ENCODE data around the gene CHCHD10.

CHCHD10 gene

DNA sequence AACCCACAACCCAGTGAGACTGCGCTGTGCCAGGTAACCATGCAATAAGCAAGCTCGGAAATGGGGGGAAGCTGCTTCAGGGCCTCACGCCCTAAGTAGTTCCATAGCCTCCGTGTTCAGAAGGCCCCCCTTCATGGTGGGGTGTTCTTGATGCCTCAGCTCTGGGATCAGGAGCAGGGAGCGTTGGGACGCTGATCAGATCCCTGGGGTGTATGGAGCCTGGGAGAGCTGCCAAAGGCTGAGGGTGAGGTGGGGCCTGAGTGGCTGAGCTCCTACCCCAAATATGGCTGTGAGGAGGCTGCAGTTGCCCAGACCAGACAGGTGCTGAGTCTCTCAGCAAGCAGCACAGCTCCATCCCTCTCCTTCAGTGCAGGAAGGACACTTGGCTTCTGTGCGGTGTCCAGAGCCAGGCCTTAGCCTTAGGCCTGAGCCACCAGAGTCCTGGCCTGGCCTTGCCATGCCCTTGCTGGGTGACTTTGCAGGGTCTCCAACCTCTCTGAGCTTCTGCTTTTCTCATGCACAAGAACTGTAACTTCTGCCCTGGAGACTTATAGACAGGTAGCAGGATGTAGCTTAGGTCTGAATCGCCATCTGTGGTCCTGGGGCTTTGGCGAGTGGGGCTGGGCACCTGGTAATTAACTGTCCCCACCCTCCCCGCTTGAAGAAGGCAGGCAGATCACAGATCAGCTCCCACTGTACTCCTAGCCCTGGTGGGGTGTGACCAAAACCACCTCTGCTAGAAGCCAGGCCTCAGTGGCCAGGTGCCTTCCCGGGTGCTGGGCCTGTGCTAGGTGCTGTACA is 10.2 kb upstream of the CHCHD10 start:
- Histone ChIP-seq H3K27ac (ENCODE audit: low read depth, low read length) (peak overlapping the region; percentile 67), H3K27me3 (ENCODE audit: control insufficient read depth in 1 of 2, insufficient read depth in 2 of 2, low read length in 2 of 2) (no peaks in the 10 kb centered on the region), H3K4me3 (ENCODE audit: low read depth in 1 of 2, low read length in 2 of 2) (no peak overlapping the region), H3K9me3 (ENCODE audit: low read length) (no peaks in the 10 kb centered on the region), H3K9ac (ENCODE audit: low read length) (peak overlapping the region; percentile 2), H3K36me3 (ENCODE audit: insufficient read depth, low read length) (peaks cover 6% of the 10 kb centered on the region), H3K4me1 (ENCODE audit: insufficient read depth, low read length) (peaks cover 35% of the 10 kb centered on the region)

DNA sequence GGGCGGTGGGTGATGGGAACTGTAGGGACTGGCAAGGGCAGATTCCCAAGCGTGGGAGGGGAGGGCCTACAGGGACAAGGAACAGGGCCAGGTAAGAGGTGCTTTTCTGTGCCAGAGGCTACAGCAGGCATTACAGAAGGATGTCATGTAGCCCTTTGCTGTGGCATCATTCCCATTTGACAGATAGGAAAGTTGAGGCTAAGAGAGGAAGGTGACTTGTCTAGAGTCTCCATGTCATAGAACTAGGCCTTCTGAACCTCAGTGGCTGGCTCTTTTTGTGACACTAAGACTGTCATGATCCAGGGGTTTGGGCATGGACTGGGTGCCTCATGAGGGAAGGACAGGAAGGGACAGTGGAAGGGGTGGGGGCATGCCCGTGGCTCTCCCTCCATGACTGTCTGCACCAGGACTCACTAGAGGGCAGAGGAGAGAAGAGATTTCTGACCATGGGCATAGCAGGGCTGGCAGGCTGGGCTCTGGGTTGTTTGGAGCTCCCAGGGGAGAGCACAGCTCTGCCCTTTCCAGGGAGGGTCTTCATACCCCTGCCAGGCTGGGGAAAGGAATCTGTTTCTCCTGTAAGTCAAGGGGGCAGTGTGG is 8.1 kb upstream of the CHCHD10 start:
- H3K27ac ChIP-seq (ENCODE audit: low read depth, low read length) = no peak overlapping the region
- no peaks in the 10 kb centered on the region for H3K9me3 ChIP-seq (ENCODE audit: low read length)
- no peaks in the 10 kb centered on the region for H3K36me3 ChIP-seq (ENCODE audit: insufficient read depth, low read length)
- H3K4me1 ChIP-seq (ENCODE audit: insufficient read depth, low read length) = peaks cover 35% of the 10 kb centered on the region
- no peak overlapping the region for H3K9ac ChIP-seq (ENCODE audit: low read length)
- no peaks in the 10 kb centered on the region for H3K27me3 ChIP-seq (ENCODE audit: control insufficient read depth in 1 of 2, insufficient read depth in 2 of 2, low read length in 2 of 2)
- no peak overlapping the region for H3K4me3 ChIP-seq (ENCODE audit: low read depth in 1 of 2, low read length in 2 of 2)

DNA sequence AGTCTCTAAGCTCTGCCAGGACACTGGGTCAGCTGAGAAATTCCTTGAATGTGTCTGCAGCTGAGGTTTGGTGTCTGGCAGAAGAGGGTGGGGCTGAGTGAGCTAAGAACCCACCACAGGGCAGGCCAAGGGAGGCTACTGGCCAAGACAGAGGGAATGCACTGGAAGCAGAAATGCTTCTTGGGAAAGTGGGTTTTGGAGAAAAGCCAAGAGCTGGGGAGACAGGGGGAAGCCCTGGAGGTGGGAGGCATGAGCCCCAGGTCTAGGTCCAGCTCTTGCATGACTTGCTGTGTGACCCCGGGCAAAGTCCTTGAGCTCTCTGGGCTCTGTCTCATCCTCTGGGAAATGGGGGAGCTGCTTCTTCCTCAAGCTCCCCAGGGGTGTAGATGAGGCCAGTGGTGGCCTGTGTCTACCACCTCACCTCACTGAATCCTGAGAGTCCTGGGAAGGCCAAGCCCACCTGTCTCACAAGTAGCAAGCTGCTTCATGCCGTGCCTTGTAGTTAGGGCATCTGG is 7.2 kb upstream of the CHCHD10 start:
- no peak overlapping the region for H3K9ac ChIP-seq (ENCODE audit: low read length)
- no peak overlapping the region for H3K4me3 ChIP-seq (ENCODE audit: low read depth in 1 of 2, low read length in 2 of 2)
- no peak overlapping the region for H3K27ac ChIP-seq (ENCODE audit: low read depth, low read length)
- no peaks in the 10 kb centered on the region for H3K36me3 ChIP-seq (ENCODE audit: insufficient read depth, low read length)
- H3K4me1 ChIP-seq (ENCODE audit: insufficient read depth, low read length) = peaks cover 35% of the 10 kb centered on the region
- H3K9me3 ChIP-seq (ENCODE audit: low read length) = no peaks in the 10 kb centered on the region
- no peaks in the 10 kb centered on the region for H3K27me3 ChIP-seq (ENCODE audit: control insufficient read depth in 1 of 2, insufficient read depth in 2 of 2, low read length in 2 of 2)

DNA sequence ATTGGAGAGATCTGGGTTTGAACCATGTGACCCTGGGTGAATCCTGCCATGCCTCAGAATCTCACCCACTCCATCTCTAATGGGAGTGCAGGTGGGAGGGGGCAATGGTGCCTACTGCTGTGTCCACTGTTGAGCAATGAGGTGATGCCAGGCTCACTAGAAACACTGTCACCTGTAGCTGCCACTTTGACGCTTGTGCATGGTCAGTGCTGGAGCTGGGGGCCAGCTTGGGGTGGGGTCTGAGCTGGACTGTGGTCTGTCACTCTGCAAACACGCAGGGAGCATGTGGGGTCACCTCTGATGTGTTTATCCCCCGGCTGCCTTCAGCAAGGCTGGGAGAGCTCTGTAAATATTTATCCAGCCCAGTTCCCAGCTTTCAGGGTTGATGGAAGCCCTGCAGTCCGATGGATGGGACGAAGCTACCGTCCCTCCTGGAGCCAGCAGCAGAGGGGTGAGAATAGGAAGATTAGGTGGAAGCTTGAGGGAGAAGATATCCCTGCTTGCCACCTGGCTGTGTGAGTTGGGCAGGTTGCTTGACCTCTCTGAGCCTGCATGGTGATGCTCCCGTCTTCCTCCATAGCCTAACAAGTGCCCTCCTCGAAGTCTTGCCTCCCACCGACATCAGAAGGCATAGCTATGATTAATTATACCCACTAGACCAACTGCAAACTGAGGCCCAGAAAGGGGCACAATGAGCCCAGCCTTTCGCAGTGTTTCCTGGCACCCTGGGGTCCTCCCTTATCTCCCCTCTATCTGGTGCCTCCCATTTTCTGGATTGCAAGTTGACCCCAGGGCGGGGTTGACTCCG is 6.5 kb upstream of the CHCHD10 start:
- no peaks in the 10 kb centered on the region for H3K36me3 ChIP-seq (ENCODE audit: insufficient read depth, low read length)
- no peaks in the 10 kb centered on the region for H3K27me3 ChIP-seq (ENCODE audit: control insufficient read depth in 1 of 2, insufficient read depth in 2 of 2, low read length in 2 of 2)
- H3K9ac ChIP-seq (ENCODE audit: low read length) = no peak overlapping the region
- peaks cover 38% of the 10 kb centered on the region for H3K4me1 ChIP-seq (ENCODE audit: insufficient read depth, low read length)
- no peak overlapping the region for H3K27ac ChIP-seq (ENCODE audit: low read depth, low read length)
- H3K4me3 ChIP-seq (ENCODE audit: low read depth in 1 of 2, low read length in 2 of 2) = no peak overlapping the region
- no peaks in the 10 kb centered on the region for H3K9me3 ChIP-seq (ENCODE audit: low read length)

DNA sequence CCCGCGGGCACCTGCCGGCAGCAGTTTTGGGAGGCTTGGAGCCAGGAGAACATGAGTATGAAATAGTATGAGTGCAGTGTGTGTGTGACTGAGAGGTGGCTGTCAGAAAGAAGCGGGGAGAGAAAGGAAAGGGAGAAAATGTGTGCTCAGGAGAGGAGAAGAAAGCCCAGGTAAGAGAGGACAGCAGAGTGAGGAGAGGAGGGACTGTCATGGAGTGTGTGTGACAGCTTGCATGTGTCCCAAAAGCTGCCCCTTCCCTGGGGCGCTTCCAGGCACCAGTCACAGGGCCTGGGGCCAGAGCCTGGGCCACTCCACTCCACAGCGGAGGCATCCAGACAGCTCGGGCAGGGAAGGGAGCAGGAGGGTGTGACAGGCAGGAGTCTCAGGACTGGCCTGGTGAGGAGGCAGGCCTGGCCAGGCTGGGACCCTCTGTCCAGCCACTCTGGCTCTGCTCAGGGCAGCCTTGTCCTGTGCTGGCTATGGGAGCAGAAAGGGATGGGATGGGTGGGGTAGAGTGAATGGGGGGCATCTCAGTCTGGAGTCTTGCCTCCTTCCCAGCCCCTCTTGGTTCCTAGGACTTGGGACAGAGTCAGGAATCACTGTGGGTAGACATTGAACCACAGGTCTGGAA is 5.8 kb upstream of the CHCHD10 start:
- H3K27me3 ChIP-seq (ENCODE audit: control insufficient read depth in 1 of 2, insufficient read depth in 2 of 2, low read length in 2 of 2) = no peaks in the 10 kb centered on the region
- no peaks in the 10 kb centered on the region for H3K9me3 ChIP-seq (ENCODE audit: low read length)
- peaks cover 45% of the 10 kb centered on the region for H3K4me1 ChIP-seq (ENCODE audit: insufficient read depth, low read length)
- H3K9ac ChIP-seq (ENCODE audit: low read length) = peak overlapping the region; percentile 61
- no peaks in the 10 kb centered on the region for H3K36me3 ChIP-seq (ENCODE audit: insufficient read depth, low read length)
- H3K4me3 ChIP-seq (ENCODE audit: low read depth in 1 of 2, low read length in 2 of 2) = peak overlapping the region; percentile 9 to 66
- H3K27ac ChIP-seq (ENCODE audit: low read depth, low read length) = no peak overlapping the region

DNA sequence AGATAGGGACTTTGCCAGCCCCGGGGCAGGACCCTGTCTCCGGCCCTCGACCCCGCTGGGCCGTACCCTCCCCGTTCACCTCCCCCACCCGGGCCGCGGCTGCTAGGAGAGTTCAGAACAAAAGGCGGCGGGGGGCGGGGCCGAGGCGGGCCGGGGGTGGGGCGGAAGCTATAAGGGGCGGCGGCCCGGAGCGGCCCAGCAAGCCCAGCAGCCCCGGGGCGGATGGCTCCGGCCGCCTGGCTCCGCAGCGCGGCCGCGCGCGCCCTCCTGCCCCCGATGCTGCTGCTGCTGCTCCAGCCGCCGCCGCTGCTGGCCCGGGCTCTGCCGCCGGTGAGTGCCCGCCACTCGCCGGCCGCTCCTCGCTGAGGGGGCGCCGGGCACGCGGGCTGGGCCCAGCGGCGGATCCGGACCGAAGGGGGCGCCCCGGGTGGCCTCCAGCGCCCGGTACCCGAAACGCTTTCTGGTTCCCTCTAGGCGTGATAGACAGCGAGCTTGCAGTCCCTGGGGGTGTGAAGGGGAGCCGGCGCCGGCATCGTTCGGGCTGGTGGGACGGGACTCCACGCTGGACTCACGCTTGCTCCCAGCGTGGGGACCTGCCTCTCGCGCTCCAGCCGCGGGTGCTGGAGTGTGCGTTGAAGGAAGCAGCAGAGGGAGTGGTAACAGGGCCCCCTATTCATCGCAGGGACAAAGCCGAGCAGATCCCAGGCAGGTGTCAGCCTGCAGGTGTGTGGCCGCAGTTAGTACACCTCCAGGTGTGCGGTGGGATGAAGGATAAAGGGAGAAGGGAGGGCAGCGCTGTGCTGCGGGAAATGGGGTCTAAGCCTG is 5.1 kb upstream of the CHCHD10 start, which contains the start of gene MMP11:
Gene MMP11 (plus strand): TSS at position 201 of the 825 bp plus-strand sequence. CDS start 22 bp downstream, at position 223.
- peak within 1 kb of the TSS; percentile 66 to 88 for H3K4me3 ChIP-seq (ENCODE audit: low read depth in 1 of 2, low read length in 2 of 2)
- H3K27ac ChIP-seq (ENCODE audit: low read depth, low read length) = peak within 1 kb of the TSS; percentile 68
- peak within 1 kb of the TSS; percentile 61 for H3K9ac ChIP-seq (ENCODE audit: low read length)
- H3K27me3 ChIP-seq (ENCODE audit: control insufficient read depth in 1 of 2, insufficient read depth in 2 of 2, low read length in 2 of 2) = no peaks in the 10 kb centered on the region
- H3K9me3 ChIP-seq (ENCODE audit: low read length) = no peaks in the 10 kb centered on the region
- no peaks in the 10 kb centered on the region for H3K36me3 ChIP-seq (ENCODE audit: insufficient read depth, low read length)
- H3K4me1 ChIP-seq (ENCODE audit: insufficient read depth, low read length) = peaks cover 42% of the 10 kb centered on the region

DNA sequence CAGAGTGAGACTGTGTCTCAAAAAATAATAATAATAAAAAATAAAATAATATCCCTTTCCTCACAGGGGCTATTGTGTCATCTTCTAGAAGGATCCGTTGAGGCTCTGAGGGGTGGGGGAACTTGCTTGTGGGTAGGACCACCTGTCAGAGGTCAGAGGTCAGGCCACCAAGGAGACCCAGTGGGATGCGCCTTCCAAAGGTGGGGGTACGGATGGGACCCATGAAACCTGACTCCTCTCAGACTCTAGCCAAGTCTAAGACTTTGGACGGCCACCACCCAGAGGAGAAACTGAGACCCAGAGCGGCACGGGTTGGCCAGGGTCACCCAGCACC is 4.5 kb upstream of the CHCHD10 start:
- H3K4me3 ChIP-seq (ENCODE audit: low read depth in 1 of 2, low read length in 2 of 2) = peak overlapping the region; percentile 43 to 88
- peaks cover 38% of the 10 kb centered on the region for H3K4me1 ChIP-seq (ENCODE audit: insufficient read depth, low read length)
- H3K27ac ChIP-seq (ENCODE audit: low read depth, low read length) = no peak overlapping the region
- H3K27me3 ChIP-seq (ENCODE audit: control insufficient read depth in 1 of 2, insufficient read depth in 2 of 2, low read length in 2 of 2) = no peaks in the 10 kb centered on the region
- H3K9ac ChIP-seq (ENCODE audit: low read length) = no peak overlapping the region
- H3K36me3 ChIP-seq (ENCODE audit: insufficient read depth, low read length) = no peaks in the 10 kb centered on the region
- H3K9me3 ChIP-seq (ENCODE audit: low read length) = no peaks in the 10 kb centered on the region

DNA sequence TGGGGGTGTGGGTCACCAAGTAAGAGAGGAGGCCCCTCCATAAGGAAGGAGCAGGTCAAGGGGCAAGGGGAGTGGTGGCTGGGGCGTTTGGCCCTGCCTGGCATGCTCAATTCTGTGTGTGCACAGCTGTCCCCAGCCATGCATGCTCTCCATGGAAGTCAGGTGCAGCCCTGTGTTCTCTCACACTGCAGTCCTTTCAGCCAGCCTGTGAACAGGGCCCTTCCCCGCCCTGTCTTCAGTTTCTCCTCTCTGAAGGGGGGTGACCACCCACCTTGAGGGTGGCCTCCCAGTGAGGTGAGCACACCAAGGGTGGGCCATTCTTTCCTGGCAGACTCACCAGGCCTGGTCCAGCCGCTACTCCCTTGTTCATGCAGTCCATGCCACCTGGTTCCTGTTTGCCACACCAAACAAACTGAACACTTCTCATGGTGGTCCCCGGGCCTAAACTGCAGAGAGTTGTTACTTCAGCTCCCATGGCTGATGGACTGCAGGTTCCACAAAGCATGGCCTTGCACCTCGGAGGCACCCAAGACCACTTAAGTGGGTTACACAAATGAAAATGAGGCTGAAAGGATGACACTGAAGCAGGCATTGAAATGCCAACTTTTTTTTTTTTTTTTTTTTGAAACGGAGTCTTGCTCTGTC is 1.7 kb upstream of the CHCHD10 start:
- H3K9ac ChIP-seq (ENCODE audit: low read length) = no peak overlapping the region
- no peaks in the 10 kb centered on the region for H3K36me3 ChIP-seq (ENCODE audit: insufficient read depth, low read length)
- no peaks in the 10 kb centered on the region for H3K27me3 ChIP-seq (ENCODE audit: control insufficient read depth in 1 of 2, insufficient read depth in 2 of 2, low read length in 2 of 2)
- no peak overlapping the region for H3K4me3 ChIP-seq (ENCODE audit: low read depth in 1 of 2, low read length in 2 of 2)
- peaks cover 32% of the 10 kb centered on the region for H3K4me1 ChIP-seq (ENCODE audit: insufficient read depth, low read length)
- peak overlapping the region; percentile 44 for H3K27ac ChIP-seq (ENCODE audit: low read depth, low read length)
- no peaks in the 10 kb centered on the region for H3K9me3 ChIP-seq (ENCODE audit: low read length)

DNA sequence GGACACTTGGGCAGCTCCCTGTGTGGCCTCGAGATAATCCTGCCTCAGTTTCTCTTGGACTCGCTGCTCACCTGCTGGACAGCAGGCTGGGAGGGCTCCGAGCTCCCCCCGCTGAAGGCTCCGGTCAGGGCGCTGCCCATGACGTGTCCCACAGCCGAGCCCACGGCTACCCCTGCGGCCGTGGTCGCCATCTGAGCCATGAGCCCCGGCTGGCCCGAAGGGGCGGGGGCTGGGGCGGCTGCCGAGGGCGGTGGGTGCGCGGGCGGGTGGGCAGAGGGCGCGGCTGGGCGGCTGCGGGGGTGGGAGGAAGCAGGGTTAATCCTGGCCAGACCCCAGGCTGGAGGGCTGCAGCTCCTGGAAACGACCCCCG is 484 bp downstream of the CHCHD10 start:
- Histone ChIP-seq H3K9me3 (ENCODE audit: low read length) (no peaks in the 10 kb centered on the region), H3K27ac (ENCODE audit: low read depth, low read length) (peak overlapping the region; percentile 94), H3K9ac (ENCODE audit: low read length) (peak overlapping the region; percentile 71), H3K27me3 (ENCODE audit: control insufficient read depth in 1 of 2, insufficient read depth in 2 of 2, low read length in 2 of 2) (no peaks in the 10 kb centered on the region), H3K4me1 (ENCODE audit: insufficient read depth, low read length) (peaks cover 28% of the 10 kb centered on the region), H3K36me3 (ENCODE audit: insufficient read depth, low read length) (no peaks in the 10 kb centered on the region), H3K4me3 (ENCODE audit: low read depth in 1 of 2, low read length in 2 of 2) (peak overlapping the region; percentile 59 to 77)
